Activated CD4-positive, alpha-beta memory T cell treated with anti-CD3 and anti-CD28 coated beads, Interleukin-2, amount 10 ng/mL, durations not matched to agents 7 days and 5 days (primary cell): ENCODE data around the gene KIF25. TPM values are rescaled to one million over a fixed set of nuclear protein-coding genes. Genes with fewer than 3 reads are reported as not detected.

Experiments
- CTCF ChIA-PET: fragments of 350-600 bp; sonication (Branson Sonifier 250); formaldehyde crosslinking; loops from one replicate; lab custom pipeline; 2021; ENCODE audit warnings: antibody characterized with exemption, inconsistent platforms; lab: Charles Lee
- POLR2A ChIA-PET: fragments of 350-600 bp; sonication (Branson Sonifier 250); formaldehyde crosslinking; loops from one replicate; lab custom pipeline; 2021; ENCODE audit warnings: antibody characterized with exemption; lab: Charles Lee
- DNase-seq: peaks from one replicate; pipeline ENCODE4 v3.0.0-alpha.2; 2020
- H3K27ac Mint-ChIP-seq: one replicate; pipeline ENCODE4 v1.8.0; 2021; ENCODE audit warnings: mild to moderate bottlenecking, mixed read lengths
- H3K27me3 Mint-ChIP-seq: one replicate; pipeline ENCODE4 v1.8.0; 2021; ENCODE audit warnings: mixed read lengths
- H3K36me3 Mint-ChIP-seq: one replicate; pipeline ENCODE4 v1.8.0; 2021; ENCODE audit warnings: low read depth, mixed read lengths
- H3K4me1 Mint-ChIP-seq: one replicate; pipeline ENCODE4 v1.8.0; 2021; ENCODE audit warnings: mixed read lengths
- H3K4me3 Mint-ChIP-seq: one replicate; pipeline ENCODE4 v1.8.0; 2021; ENCODE audit warnings: mild to moderate bottlenecking, mixed read lengths
- H3K9me3 Mint-ChIP-seq: one replicate; pipeline ENCODE4 v1.8.0; 2021; ENCODE audit warnings: mixed read lengths
- total RNA-seq, 2 experiments: library from RNA; stranded (reverse); gene quantifications; one replicate each; pipeline ENCODE4 v1.2.3, GENCODE V29; 2021

Gene KIF25
- total RNA-seq, 2 experiments from 2014 or later = not detected

DNA sequence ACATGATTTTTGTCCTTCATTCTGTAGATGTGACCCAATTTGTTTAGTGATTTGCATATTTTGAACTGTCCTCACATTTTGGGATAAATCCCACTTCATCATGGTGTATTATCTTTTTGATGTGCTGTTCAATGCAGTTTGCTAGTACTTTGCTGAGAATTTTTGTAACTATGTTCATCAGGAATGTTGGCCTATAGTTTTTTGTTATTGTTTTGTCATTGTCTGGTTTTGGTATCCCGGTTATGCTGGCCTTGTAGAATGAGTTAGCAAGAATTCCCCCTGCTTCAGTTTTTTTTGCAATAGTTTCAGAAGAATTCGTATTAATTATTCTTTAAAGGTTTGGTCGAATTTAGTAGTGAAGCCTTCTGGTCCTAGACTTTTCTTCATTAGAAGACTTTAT is 11.9 kb downstream of the KIF25 start:
- no peaks in the 10 kb centered on the region for H3K4me1 Mint-ChIP-seq
- no peak overlapping the region for H3K4me3 Mint-ChIP-seq
- ChIA-PET POLR2A (no interaction called here), CTCF (no interaction called here)
- H3K36me3 Mint-ChIP-seq = peaks cover 3% of the 10 kb centered on the region
- H3K27ac Mint-ChIP-seq = no peak overlapping the region
- peaks cover 23% of the 10 kb centered on the region for H3K9me3 Mint-ChIP-seq
- no peak for DNase-seq
- peaks cover 1% of the 10 kb centered on the region for H3K27me3 Mint-ChIP-seq

DNA sequence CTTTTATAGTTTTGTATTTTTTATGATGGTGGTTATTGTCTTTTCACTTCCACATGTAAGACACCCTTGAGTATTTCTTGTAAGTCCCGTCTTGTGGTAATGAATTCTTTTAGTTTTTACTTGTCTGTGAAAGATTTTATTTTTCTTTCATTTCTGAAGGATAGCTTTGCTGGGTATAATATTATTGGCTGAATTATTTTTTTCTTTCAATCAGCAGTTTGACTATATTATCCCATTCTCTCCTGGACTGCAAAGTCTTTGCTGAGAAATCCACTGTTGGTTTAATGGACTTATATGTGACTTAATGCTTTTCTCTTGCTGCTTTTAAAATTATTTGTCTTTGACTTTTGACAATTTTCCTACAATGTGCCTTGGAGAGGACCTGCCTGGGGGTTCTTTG is 13.8 kb downstream of the KIF25 start:
- H3K4me3 Mint-ChIP-seq = no peak overlapping the region
- CTCF ChIA-PET = no interaction called here
- H3K27me3 Mint-ChIP-seq = peaks cover 1% of the 10 kb centered on the region
- POLR2A ChIA-PET = no interaction called here
- DNase-seq = no peak
- peaks cover 32% of the 10 kb centered on the region for H3K9me3 Mint-ChIP-seq
- H3K36me3 Mint-ChIP-seq = peaks cover 3% of the 10 kb centered on the region
- no peaks in the 10 kb centered on the region for H3K4me1 Mint-ChIP-seq
- H3K27ac Mint-ChIP-seq = no peak overlapping the region

DNA sequence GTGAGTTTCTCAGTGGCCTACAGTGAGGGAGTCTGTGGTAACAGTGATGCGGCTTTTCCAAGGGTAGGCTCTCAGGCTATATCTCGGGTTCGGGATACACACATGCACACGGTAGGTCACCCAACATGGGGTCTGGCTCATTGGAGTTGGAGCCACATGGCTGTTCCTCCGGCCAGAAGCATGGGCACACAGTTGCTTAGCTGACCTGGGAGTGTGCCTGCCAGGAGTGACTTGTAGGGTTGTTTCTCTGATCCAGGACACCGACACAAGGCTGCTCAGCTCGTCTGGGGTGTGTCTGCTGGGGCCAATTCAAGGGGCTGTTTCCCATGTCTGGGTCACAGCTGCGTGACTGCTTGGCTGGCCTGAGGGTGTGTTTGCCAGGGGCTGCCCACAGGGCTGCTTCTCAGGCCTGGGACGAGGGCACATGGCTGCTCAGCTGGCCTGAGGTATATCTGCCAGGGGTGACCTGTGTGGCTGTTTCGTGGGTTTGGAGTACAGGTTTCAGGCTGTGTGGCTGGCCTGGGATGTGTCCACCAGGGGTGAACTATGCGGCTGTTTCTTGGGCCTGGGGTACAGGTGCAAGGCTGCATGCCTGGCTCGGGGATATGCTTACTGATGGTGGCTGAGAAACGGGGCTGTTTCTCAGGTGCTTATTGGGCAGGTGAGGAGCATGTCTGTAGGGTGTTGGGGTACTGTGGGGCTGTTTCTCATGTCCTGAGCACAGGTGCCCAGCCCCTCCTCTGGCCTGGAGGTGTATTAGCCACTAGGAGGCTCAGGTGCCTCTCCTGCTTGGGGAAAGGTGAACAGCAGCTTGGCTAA is 15.2 kb downstream of the KIF25 start:
- CTCF ChIA-PET = no interaction called here
- Mint-ChIP-seq H3K9me3 (peaks cover 32% of the 10 kb centered on the region), H3K27me3 (peaks cover 1% of the 10 kb centered on the region), H3K36me3 (peaks cover 3% of the 10 kb centered on the region), H3K27ac (no peak overlapping the region), H3K4me3 (no peak overlapping the region), H3K4me1 (no peaks in the 10 kb centered on the region)
- no peak for DNase-seq
- POLR2A ChIA-PET = no interaction called here

DNA sequence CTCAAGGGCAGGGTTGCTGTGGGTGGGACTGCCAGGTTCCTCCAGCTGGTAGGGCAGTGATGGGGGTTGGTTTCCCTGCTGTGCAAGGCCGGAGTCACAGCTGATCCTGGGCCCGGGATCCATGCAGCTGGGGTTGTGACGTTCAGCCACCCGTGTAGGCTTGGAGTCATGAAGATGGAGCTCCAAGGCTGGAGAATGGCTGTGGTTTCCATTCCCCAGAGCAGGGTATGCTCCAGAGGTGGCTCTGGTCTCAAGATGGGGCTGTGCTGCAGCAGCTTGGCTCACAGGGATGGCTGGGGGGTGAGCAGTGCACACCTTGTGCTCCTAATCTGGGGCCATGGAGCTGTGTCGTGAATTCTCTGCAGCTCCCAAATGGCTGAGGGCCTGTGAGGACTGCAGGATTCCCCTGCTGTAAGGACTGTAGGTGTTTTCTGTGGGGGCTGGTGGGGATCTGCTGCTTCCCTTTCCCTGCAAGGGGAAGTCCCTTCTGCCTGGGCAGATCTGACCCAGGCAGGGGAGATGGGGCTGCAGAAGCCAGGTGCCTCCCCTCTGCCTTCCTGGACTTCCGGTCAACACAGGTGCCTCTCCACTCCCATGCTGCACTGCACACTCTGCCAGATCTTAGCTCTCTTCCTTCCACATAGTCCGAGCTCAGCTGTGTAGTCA is 15.9 kb downstream of the KIF25 start:
- DNase-seq = no peak
- Mint-ChIP-seq H3K4me1 (no peaks in the 10 kb centered on the region), H3K27me3 (peaks cover 1% of the 10 kb centered on the region), H3K9me3 (peaks cover 32% of the 10 kb centered on the region), H3K27ac (no peak overlapping the region), H3K4me3 (no peak overlapping the region), H3K36me3 (peaks cover 3% of the 10 kb centered on the region)
- ChIA-PET CTCF (no interaction called here), POLR2A (no interaction called here)

DNA sequence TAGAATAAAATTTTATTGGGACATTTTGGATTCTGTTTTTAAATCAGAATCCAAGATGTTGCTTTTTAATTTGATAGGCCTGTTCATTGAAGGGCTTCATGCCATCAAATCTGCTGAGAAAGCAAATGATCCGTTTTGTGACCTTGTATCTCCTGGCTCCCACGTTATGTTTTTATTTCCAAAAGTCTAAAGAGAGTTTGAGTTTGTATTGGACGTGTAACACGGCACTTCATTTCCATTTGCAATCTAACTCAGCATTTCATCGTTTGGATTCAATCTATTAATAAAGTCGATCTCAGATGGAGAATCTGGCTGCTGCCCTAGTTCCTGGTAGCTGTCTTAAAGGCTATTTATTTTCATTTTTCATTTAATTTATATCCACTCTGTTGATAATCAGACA is 17.0 kb downstream of the KIF25 start:
- peaks cover 30% of the 10 kb centered on the region for H3K9me3 Mint-ChIP-seq
- POLR2A ChIA-PET = no interaction called here
- no peak for DNase-seq

DNA sequence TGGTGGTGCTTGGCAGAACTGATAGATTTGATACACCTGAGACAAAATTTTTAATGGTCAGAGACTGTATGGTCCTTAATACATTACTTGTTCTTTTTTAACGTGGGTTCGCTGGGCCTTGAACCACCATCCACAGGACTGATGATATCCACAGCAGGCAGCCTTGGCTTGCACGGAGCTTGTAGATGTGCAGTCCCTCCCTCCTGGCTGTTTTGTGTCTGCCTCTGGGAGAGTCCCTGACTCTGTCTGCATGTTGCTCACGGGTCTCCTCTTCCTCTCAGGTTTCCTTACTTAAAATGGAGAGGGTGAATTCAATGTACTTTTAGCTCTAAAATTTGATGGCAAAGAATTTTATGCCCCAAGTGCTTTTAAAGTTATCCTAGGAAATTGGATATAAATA is 17.5 kb downstream of the KIF25 start:
- no peaks in the 10 kb centered on the region for H3K4me1 Mint-ChIP-seq
- no peak for DNase-seq
- CTCF ChIA-PET = no interaction called here
- peaks cover 3% of the 10 kb centered on the region for H3K36me3 Mint-ChIP-seq
- no peak overlapping the region for H3K4me3 Mint-ChIP-seq
- H3K27me3 Mint-ChIP-seq = peaks cover 1% of the 10 kb centered on the region
- peaks cover 30% of the 10 kb centered on the region for H3K9me3 Mint-ChIP-seq
- H3K27ac Mint-ChIP-seq = no peak overlapping the region
- POLR2A ChIA-PET = no interaction called here

More for the DNA sequence above, 17.0 kb downstream of the KIF25 start:
- H3K27ac Mint-ChIP-seq = no peak overlapping the region
- H3K4me3 Mint-ChIP-seq = no peak overlapping the region
- CTCF ChIA-PET = no interaction called here
- peaks cover 1% of the 10 kb centered on the region for H3K27me3 Mint-ChIP-seq
- peaks cover 3% of the 10 kb centered on the region for H3K36me3 Mint-ChIP-seq
- H3K4me1 Mint-ChIP-seq = no peaks in the 10 kb centered on the region

DNA sequence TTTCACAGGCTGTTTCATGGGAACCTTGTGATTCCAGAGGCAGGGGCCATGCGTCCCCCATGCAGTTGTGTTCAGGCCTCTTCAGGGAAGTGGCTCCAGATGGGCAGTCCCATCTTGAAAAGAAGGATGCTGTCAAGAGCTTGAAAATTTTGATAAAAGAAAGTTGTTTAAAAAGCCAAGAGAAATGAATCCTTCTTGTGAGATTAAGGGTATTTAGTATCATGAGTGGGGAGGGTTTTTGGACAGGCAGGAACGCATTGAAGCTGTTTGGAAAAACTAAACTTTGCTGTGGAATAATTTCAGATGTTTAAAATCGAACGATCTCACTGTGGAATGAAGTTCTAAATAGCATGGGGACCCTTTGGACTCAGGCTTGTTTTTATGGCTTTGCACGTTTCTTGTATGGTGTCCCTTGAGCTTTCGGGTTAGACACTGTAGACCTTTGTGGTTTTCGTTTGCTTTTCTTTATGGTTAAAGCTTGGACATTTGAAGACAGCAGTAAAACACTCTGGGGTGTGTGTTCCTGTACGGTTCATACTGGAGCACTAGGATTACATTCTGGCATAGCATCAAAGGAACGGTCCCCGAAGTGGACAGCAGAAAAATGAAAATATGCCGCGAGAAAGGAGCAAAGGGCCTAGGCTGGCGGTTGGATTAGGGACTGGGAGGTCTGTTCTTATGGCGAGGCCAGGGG is 18.2 kb downstream of the KIF25 start:
- peaks cover 26% of the 10 kb centered on the region for H3K9me3 Mint-ChIP-seq
- ChIA-PET POLR2A (no interaction called here), CTCF (no interaction called here)
- H3K4me3 Mint-ChIP-seq = no peak overlapping the region
- H3K27ac Mint-ChIP-seq = no peak overlapping the region
- peaks cover 3% of the 10 kb centered on the region for H3K36me3 Mint-ChIP-seq
- DNase-seq = no peak
- H3K4me1 Mint-ChIP-seq = no peaks in the 10 kb centered on the region
- peaks cover 4% of the 10 kb centered on the region for H3K27me3 Mint-ChIP-seq

DNA sequence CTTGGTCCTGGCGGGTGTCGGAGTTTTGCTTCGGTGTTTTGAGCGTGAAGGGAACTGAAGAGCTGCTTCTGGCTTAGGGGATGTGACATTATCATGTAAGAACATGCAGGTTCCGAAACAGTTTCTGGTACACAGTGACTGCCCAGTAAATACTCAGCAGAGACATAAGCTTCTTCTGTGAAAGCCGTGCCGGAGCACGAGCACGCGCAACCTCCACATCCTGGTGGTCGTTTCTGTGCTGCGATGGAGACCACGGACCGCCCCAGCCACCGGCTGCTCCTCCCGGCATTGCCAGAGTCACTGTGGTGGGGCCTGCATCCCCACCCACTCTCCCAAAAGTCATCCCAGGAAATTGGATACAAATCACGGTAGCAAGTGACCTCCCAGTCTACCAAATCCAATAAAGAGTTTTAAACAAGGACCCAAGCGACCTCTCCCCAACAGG is 18.7 kb downstream of the KIF25 start:
- no peak overlapping the region for H3K4me3 Mint-ChIP-seq
- peaks cover 4% of the 10 kb centered on the region for H3K27me3 Mint-ChIP-seq
- no peaks in the 10 kb centered on the region for H3K4me1 Mint-ChIP-seq
- ChIA-PET CTCF (no interaction called here), POLR2A (no interaction called here)
- peaks cover 20% of the 10 kb centered on the region for H3K9me3 Mint-ChIP-seq
- no peak overlapping the region for H3K27ac Mint-ChIP-seq
- peaks cover 3% of the 10 kb centered on the region for H3K36me3 Mint-ChIP-seq
- no peak for DNase-seq

DNA sequence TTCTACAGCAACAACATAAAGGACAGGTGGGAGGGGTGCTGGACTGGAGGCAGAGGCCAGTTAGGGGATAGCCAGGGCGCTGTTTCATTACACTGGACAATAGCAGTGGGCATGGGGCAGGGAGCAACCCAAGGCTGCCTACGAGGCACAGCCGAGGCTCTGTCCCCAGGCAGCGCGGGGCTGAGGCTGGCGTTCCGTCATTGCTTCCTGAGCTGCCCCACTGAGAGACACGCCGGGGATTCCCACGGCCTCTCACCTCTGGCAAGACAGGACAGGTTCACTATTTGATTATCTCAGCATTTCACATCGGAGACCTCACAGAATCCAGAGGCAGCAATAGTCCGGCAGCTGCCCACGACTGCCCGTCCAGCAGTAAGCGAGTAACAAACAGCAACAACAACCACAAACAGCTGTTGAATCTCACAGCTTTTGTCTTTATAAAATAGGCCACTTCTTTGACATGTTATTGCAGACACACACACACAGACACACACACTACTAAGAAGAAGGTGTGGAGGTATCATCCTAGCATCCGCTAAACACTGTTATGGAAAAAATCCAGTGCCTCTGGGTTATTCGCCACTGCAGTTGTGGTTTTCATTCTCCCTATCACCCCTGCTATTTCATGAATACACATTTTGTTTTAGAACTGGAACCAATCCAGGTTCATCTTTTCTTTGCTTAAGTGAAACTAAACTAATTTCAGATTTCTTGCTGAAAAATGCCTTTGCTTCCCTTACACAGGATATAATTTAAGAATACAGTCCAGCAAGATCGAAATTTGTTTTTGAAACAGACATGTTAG is 19.5 kb downstream of the KIF25 start:
- ChIA-PET POLR2A (no interaction called here), CTCF (no interaction called here)
- H3K9me3 Mint-ChIP-seq = peaks cover 17% of the 10 kb centered on the region
- H3K4me1 Mint-ChIP-seq = no peaks in the 10 kb centered on the region
- H3K27ac Mint-ChIP-seq = no peak overlapping the region
- no peak for DNase-seq
- H3K27me3 Mint-ChIP-seq = peaks cover 3% of the 10 kb centered on the region
- no peak overlapping the region for H3K4me3 Mint-ChIP-seq
- H3K36me3 Mint-ChIP-seq = no peaks in the 10 kb centered on the region

DNA sequence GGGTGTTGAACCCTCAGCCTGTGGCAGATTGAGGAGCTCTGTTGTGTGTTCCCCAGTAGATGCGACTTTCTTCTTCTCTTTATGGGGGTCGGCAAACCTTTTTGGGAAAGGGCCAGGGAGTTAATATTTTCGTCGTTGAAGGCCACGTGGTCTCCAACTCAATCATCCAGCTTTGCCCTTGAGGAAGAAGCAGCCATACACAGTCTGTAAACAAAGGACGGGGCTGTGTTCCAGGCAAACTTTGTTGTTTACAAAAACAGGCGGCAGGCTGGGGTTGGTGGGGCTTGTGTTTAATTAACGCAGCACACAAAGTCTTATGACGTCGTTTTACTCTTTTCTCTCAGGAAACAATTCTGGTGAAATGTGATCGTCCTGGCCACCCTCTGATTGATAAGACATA is 20.2 kb downstream of the KIF25 start:
- POLR2A ChIA-PET = no interaction called here

DNA sequence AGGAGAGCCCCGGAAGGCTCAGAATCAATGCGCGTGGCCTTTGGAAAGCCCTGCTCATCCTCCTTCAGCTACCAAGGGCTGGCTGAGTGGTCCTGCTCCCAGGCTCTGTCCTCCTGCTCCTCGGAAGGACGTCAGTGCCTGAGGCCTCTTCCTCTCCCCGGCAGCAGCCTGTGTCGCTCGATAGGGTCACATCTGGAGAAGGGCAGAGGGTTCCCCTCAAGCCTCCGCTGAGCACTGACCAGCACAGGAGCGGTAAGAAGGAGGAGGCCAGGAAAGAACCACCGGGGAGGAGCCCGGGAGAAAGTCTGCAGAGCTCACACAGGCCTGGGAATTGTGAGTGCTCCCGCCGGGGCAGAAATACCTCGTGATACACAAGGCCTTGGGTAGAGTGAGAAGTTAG is 21.2 kb downstream of the KIF25 start:
- no peak overlapping the region for H3K4me3 Mint-ChIP-seq
- peaks cover 3% of the 10 kb centered on the region for H3K27me3 Mint-ChIP-seq
- no peak for DNase-seq
- CTCF ChIA-PET = no interaction called here
- H3K36me3 Mint-ChIP-seq = no peaks in the 10 kb centered on the region
- H3K27ac Mint-ChIP-seq = no peak overlapping the region
- no peaks in the 10 kb centered on the region for H3K4me1 Mint-ChIP-seq
- POLR2A ChIA-PET = no interaction called here
- H3K9me3 Mint-ChIP-seq = peaks cover 9% of the 10 kb centered on the region

More for the DNA sequence above, 20.2 kb downstream of the KIF25 start:
- Mint-ChIP-seq H3K4me3 (no peak overlapping the region), H3K9me3 (peaks cover 12% of the 10 kb centered on the region), H3K4me1 (no peaks in the 10 kb centered on the region), H3K36me3 (no peaks in the 10 kb centered on the region), H3K27me3 (peaks cover 3% of the 10 kb centered on the region), H3K27ac (no peak overlapping the region)
- CTCF ChIA-PET = no interaction called here
- DNase-seq = no peak

DNA sequence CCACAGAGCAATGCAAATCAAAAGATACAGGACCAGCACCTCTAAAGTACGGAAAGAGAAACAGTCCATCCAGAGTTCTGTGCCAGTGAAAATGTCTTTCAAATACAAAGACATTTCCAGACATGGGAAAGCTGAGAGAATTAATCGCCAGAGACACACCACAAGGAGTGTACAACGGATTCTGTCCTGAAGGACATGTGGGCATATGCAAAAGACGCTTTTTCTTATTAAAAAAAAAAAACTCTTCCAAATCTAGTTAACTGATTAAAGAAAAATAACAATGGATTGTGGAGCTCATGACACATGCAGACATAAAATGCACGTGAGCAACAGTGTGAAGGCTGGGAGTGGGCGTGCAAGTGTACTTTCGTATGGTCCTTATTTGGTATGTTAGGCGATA is 22.8 kb downstream of the KIF25 start:
- CTCF ChIA-PET = no interaction called here
- H3K4me3 Mint-ChIP-seq = no peak overlapping the region
- no peaks in the 10 kb centered on the region for H3K36me3 Mint-ChIP-seq
- POLR2A ChIA-PET = no interaction called here
- no peak for DNase-seq
- H3K27me3 Mint-ChIP-seq = peaks cover 3% of the 10 kb centered on the region
- peaks cover 5% of the 10 kb centered on the region for H3K9me3 Mint-ChIP-seq
- no peaks in the 10 kb centered on the region for H3K4me1 Mint-ChIP-seq
- H3K27ac Mint-ChIP-seq = no peak overlapping the region

DNA sequence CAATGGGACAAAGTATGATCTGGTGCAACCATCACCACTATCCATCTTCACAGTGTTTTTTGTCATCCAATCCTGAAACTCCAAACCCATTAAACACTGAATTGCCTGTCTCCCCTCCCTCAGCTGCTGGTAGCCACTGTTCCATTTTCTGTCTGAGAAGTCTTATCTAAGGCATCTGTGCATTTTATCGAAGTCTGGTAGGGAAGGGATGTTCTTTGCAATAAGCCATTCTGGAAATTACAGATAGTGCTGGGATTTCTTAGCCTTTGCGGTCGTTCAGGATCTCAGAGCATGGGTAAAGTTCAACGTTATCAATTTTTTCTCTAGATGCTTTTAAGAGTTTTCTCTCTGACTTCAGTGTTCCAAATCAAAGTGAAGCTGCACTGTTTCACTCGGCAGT is 24.1 kb downstream of the KIF25 start:
- ChIA-PET CTCF (no interaction called here), POLR2A (no interaction called here)
- H3K4me3 Mint-ChIP-seq = no peak overlapping the region
- H3K27me3 Mint-ChIP-seq = peaks cover 6% of the 10 kb centered on the region
- H3K9me3 Mint-ChIP-seq = no peaks in the 10 kb centered on the region
- no peak for DNase-seq
- no peaks in the 10 kb centered on the region for H3K36me3 Mint-ChIP-seq
- H3K27ac Mint-ChIP-seq = no peak overlapping the region
- H3K4me1 Mint-ChIP-seq = no peaks in the 10 kb centered on the region
